HG03439 (cell line): ENCODE measurements around the gene LTK.
"Not testable (repeated sequence)": the region's sequence is repeated elsewhere in the genome, so short reads cannot be mapped to it uniquely, and the experiment has no call there.

Experiments used
- ATAC-seq: cut with Tn5 transposase; IDR thresholded peaks from one replicate; pipeline ENCODE4 v1.9.1; 2021; ENCODE audit warnings: mild to moderate bottlenecking, moderate library complexity; ENCODE audit not compliant: unreplicated experiment

The LTK gene

GRCh38 chr15:41480396-41481140 is 33.1 kb downstream of the LTK start:
- no peak for ATAC-seq

- no peak for ATAC-seq
These were observed 37.1 kb downstream of the LTK start for GRCh38 chr15:41476416-41477048.

- ATAC-seq = no peak
These were observed 38.7 kb downstream of the LTK start for GRCh38 chr15:41474941-41475340.

GRCh38 chr15:41474436-41474835 is 39.2 kb downstream of the LTK start:
- no peak for ATAC-seq

GRCh38 chr15:41473418-41473817 is 40.2 kb downstream of the LTK start:
- no peak for ATAC-seq

- not testable (repeated sequence) for ATAC-seq
These were observed 44.0 kb downstream of the LTK start for GRCh38 chr15:41469644-41470043.

GRCh38 chr15:41466711-41467110 is 46.9 kb downstream of the LTK start:
- no peak for ATAC-seq

GRCh38 chr15:41465822-41466421 is 47.7 kb downstream of the LTK start:
- ATAC-seq = no peak

- ATAC-seq = no peak
These were observed 48.6 kb downstream of the LTK start for GRCh38 chr15:41464889-41465580.

- no peak for ATAC-seq
These were observed 51.4 kb downstream of the LTK start for GRCh38 chr15:41462084-41462795.
